ENCODE data around the gene CYSTM1.

DNA sequence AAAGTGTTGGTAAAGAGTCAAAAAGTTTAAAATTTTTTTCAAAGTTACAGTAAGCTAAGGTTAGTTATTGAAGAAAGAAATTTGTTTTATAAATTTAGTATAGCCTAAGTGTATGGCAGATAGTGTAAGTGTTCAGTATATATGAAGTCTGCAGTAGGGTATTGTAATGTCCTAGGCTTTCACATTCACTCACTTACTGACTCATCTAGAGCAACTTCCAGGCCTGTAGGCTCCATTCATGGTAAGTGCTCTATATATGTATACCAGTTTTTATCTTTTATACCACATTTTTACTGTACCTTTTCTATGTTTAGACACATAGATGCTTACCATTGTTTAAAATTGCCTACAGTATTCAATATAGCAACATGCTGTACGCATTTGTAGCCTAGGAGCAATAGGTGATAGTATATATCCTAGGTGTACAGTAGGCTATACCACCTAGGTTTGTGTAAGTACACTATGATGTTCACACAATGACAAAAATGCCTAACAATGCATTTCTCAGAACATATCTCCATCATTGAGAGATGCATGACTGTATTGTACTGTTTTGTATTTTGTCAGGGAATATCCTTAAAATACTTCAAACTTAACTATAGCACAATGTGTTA, 38.5 kb downstream of the CYSTM1 start:
- TF ChIP-seq, protein P1, sequence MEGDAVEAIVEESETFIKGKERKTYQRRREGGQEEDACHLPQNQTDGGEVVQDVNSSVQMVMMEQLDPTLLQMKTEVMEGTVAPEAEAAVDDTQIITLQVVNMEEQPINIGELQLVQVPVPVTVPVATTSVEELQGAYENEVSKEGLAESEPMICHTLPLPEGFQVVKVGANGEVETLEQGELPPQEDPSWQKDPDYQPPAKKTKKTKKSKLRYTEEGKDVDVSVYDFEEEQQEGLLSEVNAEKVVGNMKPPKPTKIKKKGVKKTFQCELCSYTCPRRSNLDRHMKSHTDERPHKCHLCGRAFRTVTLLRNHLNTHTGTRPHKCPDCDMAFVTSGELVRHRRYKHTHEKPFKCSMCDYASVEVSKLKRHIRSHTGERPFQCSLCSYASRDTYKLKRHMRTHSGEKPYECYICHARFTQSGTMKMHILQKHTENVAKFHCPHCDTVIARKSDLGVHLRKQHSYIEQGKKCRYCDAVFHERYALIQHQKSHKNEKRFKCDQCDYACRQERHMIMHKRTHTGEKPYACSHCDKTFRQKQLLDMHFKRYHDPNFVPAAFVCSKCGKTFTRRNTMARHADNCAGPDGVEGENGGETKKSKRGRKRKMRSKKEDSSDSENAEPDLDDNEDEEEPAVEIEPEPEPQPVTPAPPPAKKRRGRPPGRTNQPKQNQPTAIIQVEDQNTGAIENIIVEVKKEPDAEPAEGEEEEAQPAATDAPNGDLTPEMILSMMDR (IDR thresholded peaks at IDR 0.05) = no peak
- TF ChIP-seq POLR2A (IDR thresholded peaks at IDR 0.05) = no peak

All from body of pancreas (tissue), 4 donors.